ENCODE measurements around the gene BPHL. TPM values are rescaled to one million over a fixed set of nuclear protein-coding genes. Genes with fewer than 3 reads are reported as not detected.

Gene BPHL
- total and polyA plus RNA-seq, 10 of the 15 experiments (the other 5 are each of a cell fraction or from before 2014, with no cell fraction given), result 8.0 to 17.8 (median 12.4) TPM

DNA sequence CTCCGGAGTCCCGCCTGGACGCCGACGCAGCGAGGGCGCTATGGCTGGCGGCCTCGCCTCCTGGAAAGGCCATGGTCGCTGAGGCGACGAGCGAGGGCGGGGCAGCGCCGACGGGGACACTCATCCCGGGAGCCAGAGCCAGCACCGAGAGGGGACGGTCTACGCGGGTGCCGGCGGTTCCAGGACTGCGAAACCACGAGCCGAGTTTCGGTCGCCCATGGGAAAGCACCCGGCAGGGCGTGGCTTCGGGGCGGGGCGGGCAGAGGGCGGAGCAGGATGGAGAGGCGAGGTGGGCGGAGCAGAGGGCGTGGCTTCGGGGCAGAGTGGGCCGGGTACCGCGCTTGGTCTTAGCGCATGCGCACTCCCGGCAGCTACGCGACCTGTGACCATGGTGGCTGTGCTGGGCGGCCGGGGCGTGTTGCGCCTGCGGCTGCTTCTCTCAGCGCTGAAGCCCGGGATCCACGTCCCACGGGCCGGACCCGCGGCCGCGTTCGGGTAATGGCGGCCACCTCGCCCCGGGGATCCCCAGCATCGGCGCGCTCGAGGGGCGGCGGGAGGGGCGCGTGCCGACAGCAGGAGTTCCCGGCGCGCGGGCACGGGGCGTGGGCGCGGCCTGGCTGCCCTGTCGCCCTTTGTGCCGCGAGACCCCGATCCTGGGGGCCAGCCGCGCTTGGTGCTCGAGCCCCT is at the start of gene BPHL (continued):
- TF ChIP-seq, protein P1, sequence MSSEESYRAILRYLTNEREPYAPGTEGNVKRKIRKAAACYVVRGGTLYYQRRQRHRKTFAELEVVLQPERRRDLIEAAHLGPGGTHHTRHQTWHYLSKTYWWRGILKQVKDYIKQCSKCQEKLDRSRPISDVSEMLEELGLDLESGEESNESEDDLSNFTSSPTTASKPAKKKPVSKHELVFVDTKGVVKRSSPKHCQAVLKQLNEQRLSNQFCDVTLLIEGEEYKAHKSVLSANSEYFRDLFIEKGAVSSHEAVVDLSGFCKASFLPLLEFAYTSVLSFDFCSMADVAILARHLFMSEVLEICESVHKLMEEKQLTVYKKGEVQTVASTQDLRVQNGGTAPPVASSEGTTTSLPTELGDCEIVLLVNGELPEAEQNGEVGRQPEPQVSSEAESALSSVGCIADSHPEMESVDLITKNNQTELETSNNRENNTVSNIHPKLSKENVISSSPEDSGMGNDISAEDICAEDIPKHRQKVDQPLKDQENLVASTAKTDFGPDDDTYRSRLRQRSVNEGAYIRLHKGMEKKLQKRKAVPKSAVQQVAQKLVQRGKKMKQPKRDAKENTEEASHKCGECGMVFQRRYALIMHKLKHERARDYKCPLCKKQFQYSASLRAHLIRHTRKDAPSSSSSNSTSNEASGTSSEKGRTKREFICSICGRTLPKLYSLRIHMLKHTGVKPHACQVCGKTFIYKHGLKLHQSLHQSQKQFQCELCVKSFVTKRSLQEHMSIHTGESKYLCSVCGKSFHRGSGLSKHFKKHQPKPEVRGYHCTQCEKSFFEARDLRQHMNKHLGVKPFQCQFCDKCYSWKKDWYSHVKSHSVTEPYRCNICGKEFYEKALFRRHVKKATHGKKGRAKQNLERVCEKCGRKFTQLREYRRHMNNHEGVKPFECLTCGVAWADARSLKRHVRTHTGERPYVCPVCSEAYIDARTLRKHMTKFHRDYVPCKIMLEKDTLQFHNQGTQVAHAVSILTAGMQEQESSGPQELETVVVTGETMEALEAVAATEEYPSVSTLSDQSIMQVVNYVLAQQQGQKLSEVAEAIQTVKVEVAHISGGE (CRISPR knock-in tag; IDR thresholded peaks at IDR 0.05), result no peak
- TF ChIP-seq, protein P2, sequence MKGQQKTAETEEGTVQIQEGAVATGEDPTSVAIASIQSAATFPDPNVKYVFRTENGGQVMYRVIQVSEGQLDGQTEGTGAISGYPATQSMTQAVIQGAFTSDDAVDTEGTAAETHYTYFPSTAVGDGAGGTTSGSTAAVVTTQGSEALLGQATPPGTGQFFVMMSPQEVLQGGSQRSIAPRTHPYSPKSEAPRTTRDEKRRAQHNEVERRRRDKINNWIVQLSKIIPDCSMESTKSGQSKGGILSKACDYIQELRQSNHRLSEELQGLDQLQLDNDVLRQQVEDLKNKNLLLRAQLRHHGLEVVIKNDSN (IDR thresholded peaks at IDR 0.05; ENCODE audit: borderline replicate concordance, extremely low read length, insufficient read depth, low read depth, low read length), result no peak
- TF ChIP-seq ZSCAN29 (IDR thresholded peaks at IDR 0.05) (peak; percentile 98), SP1 (IDR thresholded peaks at IDR 0.05; ENCODE audit: low read depth, low read length) (peak; percentile 60), IRF4 (IDR thresholded peaks at IDR 0.05; ENCODE audit: low read depth, low read length) (0 out of 2 replicates have a peak, but pooled peaks have one; percentile 52), NR2C2 (IDR thresholded peaks at IDR 0.05; ENCODE audit: borderline replicate concordance, control insufficient read depth, insufficient read length, low read depth) (no peak), CBX5 (IDR thresholded peaks at IDR 0.05; ENCODE audit: low read depth) (no peak), NFIC (IDR thresholded peaks at IDR 0.05; ENCODE audit: low read depth, low read length) (no peak), CHD4 (IDR thresholded peaks at IDR 0.05) (no peak), FOXM1 (IDR thresholded peaks at IDR 0.05; ENCODE audit: low read depth, low read length) (no peak), SIX5 (IDR thresholded peaks at IDR 0.05; ENCODE audit: low read depth, low read length, severe bottlenecking) (no peak), CREB1 (IDR thresholded peaks at IDR 0.05; ENCODE audit: low read depth) (peak; percentile 47; the same call in 1 of the 2 replicates), CEBPB (IDR thresholded peaks at IDR 0.05; ENCODE audit: borderline replicate concordance in 1 of 2, low read depth in 2 of 2, low read length in 2 of 2) (no peak), KAT2A (conservative IDR thresholded peaks at IDR 0.05; ENCODE audit: control insufficient read depth, low read depth, low read length) (no peak), GABPA (IDR thresholded peaks at IDR 0.05; ENCODE audit: low read depth) (no peak)
- TF ChIP-seq, protein P3, sequence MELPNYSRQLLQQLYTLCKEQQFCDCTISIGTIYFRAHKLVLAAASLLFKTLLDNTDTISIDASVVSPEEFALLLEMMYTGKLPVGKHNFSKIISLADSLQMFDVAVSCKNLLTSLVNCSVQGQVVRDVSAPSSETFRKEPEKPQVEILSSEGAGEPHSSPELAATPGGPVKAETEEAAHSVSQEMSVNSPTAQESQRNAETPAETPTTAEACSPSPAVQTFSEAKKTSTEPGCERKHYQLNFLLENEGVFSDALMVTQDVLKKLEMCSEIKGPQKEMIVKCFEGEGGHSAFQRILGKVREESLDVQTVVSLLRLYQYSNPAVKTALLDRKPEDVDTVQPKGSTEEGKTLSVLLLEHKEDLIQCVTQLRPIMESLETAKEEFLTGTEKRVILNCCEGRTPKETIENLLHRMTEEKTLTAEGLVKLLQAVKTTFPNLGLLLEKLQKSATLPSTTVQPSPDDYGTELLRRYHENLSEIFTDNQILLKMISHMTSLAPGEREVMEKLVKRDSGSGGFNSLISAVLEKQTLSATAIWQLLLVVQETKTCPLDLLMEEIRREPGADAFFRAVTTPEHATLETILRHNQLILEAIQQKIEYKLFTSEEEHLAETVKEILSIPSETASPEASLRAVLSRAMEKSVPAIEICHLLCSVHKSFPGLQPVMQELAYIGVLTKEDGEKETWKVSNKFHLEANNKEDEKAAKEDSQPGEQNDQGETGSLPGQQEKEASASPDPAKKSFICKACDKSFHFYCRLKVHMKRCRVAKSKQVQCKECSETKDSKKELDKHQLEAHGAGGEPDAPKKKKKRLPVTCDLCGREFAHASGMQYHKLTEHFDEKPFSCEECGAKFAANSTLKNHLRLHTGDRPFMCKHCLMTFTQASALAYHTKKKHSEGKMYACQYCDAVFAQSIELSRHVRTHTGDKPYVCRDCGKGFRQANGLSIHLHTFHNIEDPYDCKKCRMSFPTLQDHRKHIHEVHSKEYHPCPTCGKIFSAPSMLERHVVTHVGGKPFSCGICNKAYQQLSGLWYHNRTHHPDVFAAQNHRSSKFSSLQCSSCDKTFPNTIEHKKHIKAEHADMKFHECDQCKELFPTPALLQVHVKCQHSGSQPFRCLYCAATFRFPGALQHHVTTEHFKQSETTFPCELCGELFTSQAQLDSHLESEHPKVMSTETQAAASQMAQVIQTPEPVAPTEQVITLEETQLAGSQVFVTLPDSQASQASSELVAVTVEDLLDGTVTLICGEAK (IDR thresholded peaks at IDR 0.05; ENCODE audit: borderline replicate concordance), result no peak
- TF ChIP-seq, protein P4, sequence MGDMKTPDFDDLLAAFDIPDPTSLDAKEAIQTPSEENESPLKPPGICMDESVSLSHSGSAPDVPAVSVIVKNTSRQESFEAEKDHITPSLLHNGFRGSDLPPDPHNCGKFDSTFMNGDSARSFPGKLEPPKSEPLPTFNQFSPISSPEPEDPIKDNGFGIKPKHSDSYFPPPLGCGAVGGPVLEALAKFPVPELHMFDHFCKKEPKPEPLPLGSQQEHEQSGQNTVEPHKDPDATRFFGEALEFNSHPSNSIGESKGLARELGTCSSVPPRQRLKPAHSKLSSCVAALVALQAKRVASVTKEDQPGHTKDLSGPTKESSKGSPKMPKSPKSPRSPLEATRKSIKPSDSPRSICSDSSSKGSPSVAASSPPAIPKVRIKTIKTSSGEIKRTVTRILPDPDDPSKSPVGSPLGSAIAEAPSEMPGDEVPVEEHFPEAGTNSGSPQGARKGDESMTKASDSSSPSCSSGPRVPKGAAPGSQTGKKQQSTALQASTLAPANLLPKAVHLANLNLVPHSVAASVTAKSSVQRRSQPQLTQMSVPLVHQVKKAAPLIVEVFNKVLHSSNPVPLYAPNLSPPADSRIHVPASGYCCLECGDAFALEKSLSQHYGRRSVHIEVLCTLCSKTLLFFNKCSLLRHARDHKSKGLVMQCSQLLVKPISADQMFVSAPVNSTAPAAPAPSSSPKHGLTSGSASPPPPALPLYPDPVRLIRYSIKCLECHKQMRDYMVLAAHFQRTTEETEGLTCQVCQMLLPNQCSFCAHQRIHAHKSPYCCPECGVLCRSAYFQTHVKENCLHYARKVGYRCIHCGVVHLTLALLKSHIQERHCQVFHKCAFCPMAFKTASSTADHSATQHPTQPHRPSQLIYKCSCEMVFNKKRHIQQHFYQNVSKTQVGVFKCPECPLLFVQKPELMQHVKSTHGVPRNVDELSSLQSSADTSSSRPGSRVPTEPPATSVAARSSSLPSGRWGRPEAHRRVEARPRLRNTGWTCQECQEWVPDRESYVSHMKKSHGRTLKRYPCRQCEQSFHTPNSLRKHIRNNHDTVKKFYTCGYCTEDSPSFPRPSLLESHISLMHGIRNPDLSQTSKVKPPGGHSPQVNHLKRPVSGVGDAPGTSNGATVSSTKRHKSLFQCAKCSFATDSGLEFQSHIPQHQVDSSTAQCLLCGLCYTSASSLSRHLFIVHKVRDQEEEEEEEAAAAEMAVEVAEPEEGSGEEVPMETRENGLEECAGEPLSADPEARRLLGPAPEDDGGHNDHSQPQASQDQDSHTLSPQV (IDR thresholded peaks at IDR 0.05), result 0 out of 2 replicates have a peak, but pooled peaks have one; percentile 71
